HUES48 (cell line): ENCODE results near the gene RIIAD1.

Source experiments
- H3K27ac ChIP-seq: one replicate; pipeline ENCODE4 v1.7.0; 2013; ENCODE audit warnings: low read depth, low read length, inconsistent platforms
- H3K27me3 ChIP-seq: 2 replicates; pipeline ENCODE4 v1.6.1; 2013; ENCODE audit warnings: mild to moderate bottlenecking, low read length; ENCODE audit not compliant: control insufficient read depth, insufficient read depth
- H3K36me3 ChIP-seq: 2 replicates; pipeline ENCODE4 v1.6.1; 2013; ENCODE audit warnings: low read length; ENCODE audit not compliant: control insufficient read depth, insufficient read depth
- H3K4me1 ChIP-seq: 2 replicates; pipeline ENCODE4 v1.6.1; 2013; ENCODE audit warnings: mild to moderate bottlenecking, low read length; ENCODE audit not compliant: control insufficient read depth, insufficient read depth
- H3K4me3 ChIP-seq: 2 replicates; pipeline ENCODE4 v1.5.1; 2013; ENCODE audit warnings: mild to moderate bottlenecking, low read depth, low read length
- H3K9ac ChIP-seq: 2 replicates; pipeline ENCODE4 v1.6.1; 2013; ENCODE audit warnings: mild to moderate bottlenecking, low read depth, low read length, moderate library complexity
- H3K9me3 ChIP-seq: 2 replicates; pipeline ENCODE4 v1.6.1; 2013; ENCODE audit warnings: low read length; ENCODE audit not compliant: control insufficient read depth, insufficient read depth

RIIAD1 gene

DNA sequence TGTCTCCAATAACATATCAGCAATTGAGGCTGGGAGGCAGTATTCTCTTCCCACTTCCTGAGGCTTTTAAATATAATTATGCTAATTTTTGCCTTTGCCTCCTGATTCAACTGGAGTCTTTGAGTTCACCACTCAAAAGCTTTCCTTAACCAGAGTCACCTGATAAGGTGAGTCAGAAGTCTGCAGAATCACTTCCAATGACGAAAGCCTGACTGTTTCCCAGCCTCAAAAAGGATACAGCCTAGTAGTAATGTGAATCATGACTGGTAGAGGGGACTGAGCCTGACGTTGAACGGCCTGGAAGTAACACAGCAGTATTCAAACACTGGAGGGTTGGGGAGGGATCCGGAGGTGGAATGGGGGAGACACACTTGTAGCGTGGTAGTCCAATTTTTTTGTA is 52.4 kb downstream of the RIIAD1 start:
- no peaks in the 10 kb centered on the region for H3K4me1 ChIP-seq
- H3K9ac ChIP-seq = no peak overlapping the region
- no peaks in the 10 kb centered on the region for H3K27me3 ChIP-seq
- H3K4me3 ChIP-seq = no peak overlapping the region
- no peak overlapping the region for H3K27ac ChIP-seq
- H3K36me3 ChIP-seq = peaks cover 42% of the 10 kb centered on the region
- H3K9me3 ChIP-seq = peaks cover 6% of the 10 kb centered on the region; the same call in 1 of the 2 replicates

DNA sequence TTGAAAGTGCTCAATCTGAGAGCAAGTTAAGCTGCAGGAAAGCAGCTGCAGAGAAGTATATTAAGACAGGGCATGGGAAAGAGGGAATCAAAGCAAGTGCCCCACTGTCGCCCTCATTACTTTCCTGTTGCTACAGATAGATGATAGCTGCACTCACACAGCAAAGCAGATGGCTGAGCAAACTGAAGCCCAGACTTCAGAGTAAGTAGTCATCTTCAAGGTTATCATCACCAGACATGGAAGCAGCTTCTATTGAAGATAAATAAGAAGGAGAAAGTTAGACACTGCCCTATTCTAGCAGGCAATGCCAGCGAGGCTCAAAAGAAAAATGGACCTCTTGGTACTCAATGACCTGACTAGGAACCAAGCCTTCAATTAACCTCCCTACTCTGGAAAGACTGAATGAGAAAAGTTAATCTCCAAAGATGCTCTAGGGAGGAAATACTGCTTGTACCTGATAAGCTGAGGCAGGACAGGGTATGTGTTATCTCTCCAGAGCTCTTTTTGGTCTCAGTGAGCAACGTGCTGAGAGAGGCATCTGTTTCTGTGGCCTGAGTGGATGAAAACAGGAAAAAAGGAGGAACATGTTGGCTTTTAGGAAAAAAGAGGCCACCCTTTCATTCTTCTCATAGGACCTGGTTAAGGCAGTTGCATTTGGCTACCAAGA is 53.1 kb downstream of the RIIAD1 start:
- H3K36me3 ChIP-seq = peaks cover 49% of the 10 kb centered on the region
- H3K9me3 ChIP-seq = peaks cover 6% of the 10 kb centered on the region; the same call in 1 of the 2 replicates
- no peak overlapping the region for H3K4me3 ChIP-seq
- H3K27me3 ChIP-seq = no peaks in the 10 kb centered on the region
- H3K4me1 ChIP-seq = no peaks in the 10 kb centered on the region
- H3K9ac ChIP-seq = no peak overlapping the region
- H3K27ac ChIP-seq = no peak overlapping the region

DNA sequence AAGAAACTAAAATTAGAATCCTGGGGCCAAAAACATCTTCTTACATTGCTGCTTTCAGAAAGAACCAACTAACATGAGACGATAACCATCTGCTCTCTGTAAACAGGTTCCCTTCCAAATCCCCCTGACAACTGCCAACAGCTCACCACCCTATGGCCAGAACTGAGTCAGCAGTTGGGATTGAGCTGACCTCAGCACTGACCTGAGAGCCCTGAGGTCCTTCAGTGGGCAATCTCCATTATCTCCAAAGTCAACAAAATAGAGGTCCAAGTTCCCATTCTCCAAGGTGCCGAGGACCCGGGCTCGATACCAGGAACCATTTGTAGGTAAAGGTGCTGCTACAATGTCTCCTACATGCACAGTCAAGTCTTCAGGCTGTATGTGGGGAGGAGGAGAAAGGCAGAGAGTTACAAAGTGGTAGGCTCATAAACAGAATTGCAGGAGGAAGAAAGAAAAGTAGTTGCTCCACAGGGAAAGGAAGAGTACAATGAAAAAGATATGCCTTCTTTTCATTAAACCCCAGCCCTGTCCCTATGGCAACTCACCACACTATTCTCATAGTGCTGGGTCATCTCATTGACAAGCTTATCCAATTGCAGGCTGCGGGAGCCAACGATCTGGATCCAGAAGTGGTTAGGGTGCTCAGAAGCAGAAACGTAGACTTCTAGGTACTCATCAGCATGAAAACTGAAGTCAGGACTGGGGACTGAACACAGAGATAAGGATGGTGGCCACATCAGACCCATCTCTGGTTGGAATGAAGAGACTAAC is 54.8 kb downstream of the RIIAD1 start:
- no peaks in the 10 kb centered on the region for H3K27me3 ChIP-seq
- H3K36me3 ChIP-seq = peaks cover 55% of the 10 kb centered on the region
- H3K27ac ChIP-seq = no peak overlapping the region
- H3K9me3 ChIP-seq = no peaks in the 10 kb centered on the region
- H3K4me1 ChIP-seq = no peaks in the 10 kb centered on the region
- H3K9ac ChIP-seq = no peak overlapping the region
- no peak overlapping the region for H3K4me3 ChIP-seq

DNA sequence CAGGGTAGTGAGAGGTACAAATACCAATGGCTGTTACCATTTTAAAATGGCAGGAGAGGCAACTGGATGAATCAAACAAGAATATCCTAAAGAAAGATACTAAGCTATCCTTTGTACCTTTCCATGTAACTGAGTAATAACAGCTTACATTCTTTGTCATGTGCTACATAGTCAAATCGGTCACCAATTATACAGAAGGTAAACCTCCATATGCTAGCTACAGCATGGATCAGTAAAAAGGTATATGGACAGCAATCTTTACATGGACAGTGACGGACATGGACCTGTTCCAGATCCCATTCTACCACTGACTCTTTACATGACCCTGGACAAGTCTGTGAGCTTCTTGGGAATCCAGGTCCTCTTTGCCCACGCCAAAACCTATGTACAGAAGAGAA is 55.3 kb downstream of the RIIAD1 start:
- H3K4me1 ChIP-seq = no peaks in the 10 kb centered on the region
- no peak overlapping the region for H3K27ac ChIP-seq
- peaks cover 55% of the 10 kb centered on the region for H3K36me3 ChIP-seq
- no peak overlapping the region for H3K9ac ChIP-seq
- no peaks in the 10 kb centered on the region for H3K27me3 ChIP-seq
- no peaks in the 10 kb centered on the region for H3K9me3 ChIP-seq
- no peak overlapping the region for H3K4me3 ChIP-seq

DNA sequence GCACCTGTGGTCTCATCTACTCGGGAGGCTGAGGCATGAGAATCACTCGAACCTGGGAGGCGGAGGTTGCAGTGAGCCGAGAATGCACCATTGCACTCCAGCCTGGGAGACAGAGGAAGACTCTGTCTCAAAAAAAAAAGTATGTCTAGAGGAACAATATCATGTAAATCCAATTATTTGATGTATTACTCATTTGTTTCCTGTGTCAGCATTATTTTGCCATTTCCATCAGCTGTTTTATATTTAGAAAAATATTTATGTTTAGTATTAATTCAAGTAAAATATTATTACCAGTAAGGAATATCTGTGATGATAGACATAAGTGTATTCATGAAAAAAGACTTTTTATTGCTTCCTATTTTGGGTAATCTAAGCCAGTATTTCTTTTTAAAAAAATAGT is 56.0 kb downstream of the RIIAD1 start:
- H3K27me3 ChIP-seq = no peaks in the 10 kb centered on the region
- no peak overlapping the region for H3K4me3 ChIP-seq
- peaks cover 55% of the 10 kb centered on the region for H3K36me3 ChIP-seq
- H3K9ac ChIP-seq = no peak overlapping the region
- H3K9me3 ChIP-seq = no peaks in the 10 kb centered on the region
- no peak overlapping the region for H3K27ac ChIP-seq
- no peaks in the 10 kb centered on the region for H3K4me1 ChIP-seq
